ENCODE measurements around the gene CYTH3.

The CYTH3 gene

DNA sequence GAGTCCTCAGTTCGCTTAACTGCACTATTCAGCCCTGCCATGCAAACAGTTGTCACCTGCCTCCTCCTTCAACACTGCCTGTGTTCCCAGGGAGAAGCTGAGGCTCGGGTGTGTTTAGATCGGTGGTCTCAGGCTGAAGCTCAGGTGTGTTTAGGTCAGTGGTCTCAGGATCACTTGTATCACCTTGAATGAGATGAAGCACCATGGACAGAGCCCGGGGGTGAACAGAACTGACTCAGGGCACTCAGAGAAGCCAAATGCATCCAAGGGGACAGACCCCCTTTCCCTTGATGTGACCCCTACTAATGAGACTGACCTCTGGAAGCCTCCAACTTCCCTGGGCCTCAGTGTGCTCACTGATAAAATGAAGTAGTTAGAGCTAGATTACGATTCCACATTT lies 84.0 kb downstream of the CYTH3 start:
- Histone ChIP-seq H3K36me3 (ENCODE audit: control insufficient read depth, insufficient read depth, low read length) (no peaks in the 10 kb centered on the region), H3K27ac (ENCODE audit: low read depth, low read length) (no peak overlapping the region), H3K4me1 (ENCODE audit: control insufficient read depth, insufficient read depth, low read length) (no peaks in the 10 kb centered on the region), H3K9ac (ENCODE audit: low read length) (no peak overlapping the region), H3K4me3 (ENCODE audit: low read length) (no peak overlapping the region), H3K27me3 (ENCODE audit: control insufficient read depth, insufficient read depth, low read length) (no peaks in the 10 kb centered on the region)

DNA sequence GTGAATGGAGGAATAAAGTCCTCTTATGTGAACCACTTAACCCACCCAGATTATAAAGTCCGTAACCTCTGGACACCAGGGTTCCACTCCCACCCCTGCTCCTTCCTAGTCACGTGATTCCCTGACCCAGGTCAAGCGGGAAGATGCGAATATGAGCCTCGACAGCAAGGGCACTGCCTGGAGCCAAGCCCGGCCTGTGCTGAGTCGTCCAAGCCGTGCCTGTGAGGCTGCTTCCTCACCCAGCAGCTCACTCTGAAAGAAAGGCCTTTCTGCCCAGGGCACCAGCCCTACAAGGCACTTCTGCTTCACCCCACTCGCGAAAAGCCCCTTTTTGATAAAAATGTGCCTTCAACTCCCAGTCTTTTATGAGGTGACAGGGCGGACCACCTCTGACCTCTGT lies 85.8 kb downstream of the CYTH3 start:
- no peak overlapping the region for H3K9ac ChIP-seq (ENCODE audit: low read length)
- H3K27me3 ChIP-seq (ENCODE audit: control insufficient read depth, insufficient read depth, low read length): no peaks in the 10 kb centered on the region
- no peak overlapping the region for H3K27ac ChIP-seq (ENCODE audit: low read depth, low read length)
- H3K4me1 ChIP-seq (ENCODE audit: control insufficient read depth, insufficient read depth, low read length): no peaks in the 10 kb centered on the region
- no peak overlapping the region for H3K4me3 ChIP-seq (ENCODE audit: low read length)
- peaks cover 2% of the 10 kb centered on the region for H3K36me3 ChIP-seq (ENCODE audit: control insufficient read depth, insufficient read depth, low read length)

DNA sequence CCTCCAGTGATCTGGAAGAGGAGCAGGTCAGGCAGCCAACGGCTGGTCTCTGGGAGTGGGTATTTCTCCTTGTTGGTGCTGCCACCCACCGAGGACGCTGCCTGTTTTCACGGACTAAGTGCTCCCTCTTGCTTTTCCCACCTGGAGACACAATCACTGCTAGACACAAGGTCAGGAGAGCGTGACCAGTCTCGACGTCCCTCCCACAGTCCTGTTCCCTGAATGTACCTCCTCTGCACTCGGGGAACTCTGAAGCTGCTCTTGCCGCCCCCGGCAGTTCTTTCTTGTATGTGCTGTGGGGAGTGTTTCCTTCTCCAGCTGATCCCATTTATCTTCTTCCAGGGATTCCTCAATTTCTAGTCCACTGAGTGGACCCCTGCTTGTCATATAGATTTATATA lies 89.4 kb downstream of the CYTH3 start:
- H3K27me3 ChIP-seq (ENCODE audit: control insufficient read depth, insufficient read depth, low read length): no peaks in the 10 kb centered on the region

DNA sequence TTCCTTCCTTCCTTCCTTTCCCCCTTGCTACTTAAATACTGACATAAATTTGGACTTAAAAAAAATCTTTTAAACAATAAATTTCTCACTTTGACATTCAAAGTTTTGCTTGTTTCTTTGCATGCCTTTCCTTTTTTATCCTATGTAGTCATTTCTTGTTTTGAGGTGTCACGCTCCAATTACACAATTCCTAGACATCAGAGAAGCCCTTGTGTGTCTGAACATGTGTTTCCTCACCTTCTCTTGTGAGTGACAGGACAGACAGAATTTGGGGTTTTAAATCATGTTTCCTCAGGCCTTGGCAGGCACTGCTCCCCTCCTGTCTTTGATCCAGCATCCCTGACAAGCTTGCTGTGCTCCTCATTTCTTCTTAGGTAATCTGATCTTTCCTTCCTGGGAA lies 91.3 kb downstream of the CYTH3 start:
- no peak overlapping the region for H3K4me3 ChIP-seq (ENCODE audit: low read length)
- peaks cover 2% of the 10 kb centered on the region for H3K36me3 ChIP-seq (ENCODE audit: control insufficient read depth, insufficient read depth, low read length)
- no peak overlapping the region for H3K27ac ChIP-seq (ENCODE audit: low read depth, low read length)
- peaks cover 5% of the 10 kb centered on the region for H3K4me1 ChIP-seq (ENCODE audit: control insufficient read depth, insufficient read depth, low read length)
- H3K9ac ChIP-seq (ENCODE audit: low read length): no peak overlapping the region
- no peaks in the 10 kb centered on the region for H3K27me3 ChIP-seq (ENCODE audit: control insufficient read depth, insufficient read depth, low read length)

More for the DNA sequence above, 89.4 kb downstream of the CYTH3 start:
- Histone ChIP-seq H3K9ac (ENCODE audit: low read length) (no peak overlapping the region), H3K36me3 (ENCODE audit: control insufficient read depth, insufficient read depth, low read length) (peaks cover 2% of the 10 kb centered on the region), H3K27ac (ENCODE audit: low read depth, low read length) (no peak overlapping the region), H3K4me1 (ENCODE audit: control insufficient read depth, insufficient read depth, low read length) (peaks cover 5% of the 10 kb centered on the region), H3K4me3 (ENCODE audit: low read length) (no peak overlapping the region)

DNA sequence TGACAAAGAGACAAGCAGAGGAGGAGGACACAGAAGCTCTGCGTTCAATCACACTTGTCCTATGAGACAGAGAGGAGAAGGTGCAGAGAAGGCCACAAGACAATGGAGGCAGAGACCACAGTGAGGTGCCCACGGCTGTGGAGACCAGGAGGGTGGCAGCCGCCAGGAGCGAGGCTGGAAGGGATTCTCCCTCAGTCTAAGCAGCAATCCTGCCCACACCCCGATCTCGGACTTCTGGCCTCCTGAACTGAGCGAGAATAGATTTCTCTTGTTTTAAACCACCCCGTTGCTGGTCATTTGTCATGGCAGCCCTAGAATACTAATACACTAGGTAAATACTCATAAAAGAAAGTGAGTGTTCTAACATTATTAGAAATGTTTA lies 92.1 kb downstream of the CYTH3 start:
- peaks cover 2% of the 10 kb centered on the region for H3K36me3 ChIP-seq (ENCODE audit: control insufficient read depth, insufficient read depth, low read length)
- H3K27ac ChIP-seq (ENCODE audit: low read depth, low read length): no peak overlapping the region
- no peak overlapping the region for H3K9ac ChIP-seq (ENCODE audit: low read length)
- H3K27me3 ChIP-seq (ENCODE audit: control insufficient read depth, insufficient read depth, low read length): no peaks in the 10 kb centered on the region
- H3K4me1 ChIP-seq (ENCODE audit: control insufficient read depth, insufficient read depth, low read length): peaks cover 5% of the 10 kb centered on the region
- H3K4me3 ChIP-seq (ENCODE audit: low read length): no peak overlapping the region

DNA sequence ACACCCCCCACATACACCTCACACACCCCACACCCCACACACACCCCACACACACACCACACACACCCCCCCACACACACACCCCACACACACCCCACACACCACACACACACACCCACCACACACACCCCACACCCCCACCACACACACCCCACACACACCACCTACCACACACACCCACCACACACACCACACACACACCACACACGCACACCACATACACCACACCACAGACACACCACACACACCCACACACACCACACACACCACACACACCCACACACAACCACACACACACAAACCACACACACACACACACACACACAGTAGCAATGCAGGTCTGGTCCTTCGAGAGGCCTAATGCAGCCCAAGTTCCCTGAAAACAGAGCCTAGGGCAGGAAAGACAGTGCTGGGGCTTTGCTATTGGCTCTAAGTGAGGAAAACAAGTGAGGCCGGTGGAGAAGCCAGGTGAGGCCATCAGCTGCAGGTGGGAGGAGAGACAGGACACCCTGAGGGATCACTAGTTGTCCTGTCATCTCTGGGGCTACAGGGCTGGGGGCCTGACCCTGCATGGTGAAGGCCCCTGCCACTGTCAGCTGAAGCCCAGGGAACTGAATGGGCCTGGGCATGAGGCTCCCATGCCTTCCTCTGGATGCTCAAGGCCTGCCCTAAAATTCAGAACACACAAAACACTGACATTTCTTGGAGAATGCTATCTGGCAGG lies 92.6 kb downstream of the CYTH3 start:
- peaks cover 5% of the 10 kb centered on the region for H3K4me1 ChIP-seq (ENCODE audit: control insufficient read depth, insufficient read depth, low read length)
- H3K27me3 ChIP-seq (ENCODE audit: control insufficient read depth, insufficient read depth, low read length): no peaks in the 10 kb centered on the region
- H3K4me3 ChIP-seq (ENCODE audit: low read length): no peak overlapping the region
- H3K9ac ChIP-seq (ENCODE audit: low read length): no peak overlapping the region
- H3K27ac ChIP-seq (ENCODE audit: low read depth, low read length): no peak overlapping the region
- H3K36me3 ChIP-seq (ENCODE audit: control insufficient read depth, insufficient read depth, low read length): peaks cover 2% of the 10 kb centered on the region

DNA sequence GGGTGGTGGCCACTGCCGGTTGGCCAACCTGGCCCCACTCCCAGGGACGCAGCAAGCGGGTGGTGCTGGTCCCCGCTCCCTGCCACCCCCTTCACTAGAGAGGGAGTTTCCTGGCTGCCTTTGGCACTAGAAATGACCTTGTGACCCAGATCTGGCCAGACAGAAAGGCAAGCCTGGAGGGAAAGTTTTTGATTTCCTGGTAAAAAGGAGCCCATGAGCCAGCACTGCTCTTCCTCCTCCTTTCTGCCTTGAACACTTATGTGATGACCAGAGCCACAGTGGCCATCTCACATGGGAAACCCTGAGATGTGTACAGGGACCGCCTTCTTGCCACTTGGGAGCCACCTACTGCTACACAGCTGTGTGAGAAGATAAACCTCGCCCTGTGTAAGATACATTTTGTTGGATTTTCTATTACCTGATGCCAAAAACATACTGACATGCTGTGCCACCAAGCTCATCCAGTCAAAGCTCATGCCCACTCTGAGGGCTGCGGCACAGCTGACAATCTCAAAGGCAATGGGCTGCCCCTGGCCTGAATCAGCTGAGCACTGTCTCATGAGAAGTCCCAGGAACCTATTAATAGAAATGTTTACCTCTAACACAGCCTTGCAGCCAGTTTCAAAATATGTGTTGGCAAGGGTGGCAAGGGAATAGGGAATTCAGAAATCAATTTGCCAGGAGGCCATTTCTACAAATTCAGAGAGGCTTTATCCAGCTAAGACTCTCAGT lies 94.0 kb downstream of the CYTH3 start:
- H3K27ac ChIP-seq (ENCODE audit: low read depth, low read length): no peak overlapping the region
- no peak overlapping the region for H3K9ac ChIP-seq (ENCODE audit: low read length)
- H3K27me3 ChIP-seq (ENCODE audit: control insufficient read depth, insufficient read depth, low read length): no peaks in the 10 kb centered on the region
- H3K36me3 ChIP-seq (ENCODE audit: control insufficient read depth, insufficient read depth, low read length): peaks cover 2% of the 10 kb centered on the region
- H3K4me1 ChIP-seq (ENCODE audit: control insufficient read depth, insufficient read depth, low read length): peaks cover 5% of the 10 kb centered on the region
- H3K4me3 ChIP-seq (ENCODE audit: low read length): no peak overlapping the region

DNA sequence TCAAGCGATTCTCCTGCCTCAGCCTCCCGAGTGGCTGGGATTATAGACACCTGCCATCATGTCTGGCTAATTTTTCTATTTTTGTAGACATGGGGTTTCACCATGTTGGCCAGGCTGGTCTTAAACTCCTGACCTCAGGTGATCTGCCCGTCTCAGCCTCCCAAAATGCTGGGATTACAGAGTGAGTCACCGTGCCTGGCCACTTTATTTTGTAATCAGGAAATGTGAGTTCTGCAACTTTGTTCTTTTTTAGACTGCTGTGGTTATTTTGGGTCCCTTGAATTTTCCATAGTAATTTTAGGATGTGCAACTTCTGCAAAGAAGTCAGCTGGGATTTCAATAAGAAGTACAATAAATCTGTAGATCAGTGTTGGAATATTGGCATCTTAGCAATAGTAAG lies 96.8 kb downstream of the CYTH3 start:
- Histone ChIP-seq H3K4me1 (ENCODE audit: control insufficient read depth, insufficient read depth, low read length) (peaks cover 5% of the 10 kb centered on the region), H3K4me3 (ENCODE audit: low read length) (no peak overlapping the region), H3K27me3 (ENCODE audit: control insufficient read depth, insufficient read depth, low read length) (no peaks in the 10 kb centered on the region), H3K36me3 (ENCODE audit: control insufficient read depth, insufficient read depth, low read length) (no peaks in the 10 kb centered on the region), H3K9ac (ENCODE audit: low read length) (no peak overlapping the region), H3K27ac (ENCODE audit: low read depth, low read length) (no peak overlapping the region)

DNA sequence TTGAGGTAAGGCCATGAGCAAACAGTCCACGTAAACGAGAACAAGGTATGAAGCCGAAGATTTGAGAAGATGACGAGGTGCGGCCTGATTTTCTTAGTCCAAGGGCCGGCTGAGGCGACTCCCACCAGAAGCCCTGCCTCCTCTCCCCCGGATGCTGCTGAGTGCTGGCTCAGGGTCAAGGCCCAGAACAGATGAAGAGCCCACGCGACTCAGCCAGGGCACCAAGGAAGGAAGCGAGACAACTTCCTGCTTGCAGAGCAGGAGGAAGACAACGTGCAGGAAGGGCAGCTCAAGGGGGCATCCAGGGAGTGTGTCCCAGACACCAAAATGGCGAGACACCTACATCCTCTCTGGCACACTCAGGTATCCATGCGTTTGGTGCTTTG lies 99.5 kb downstream of the CYTH3 start:
- no peak overlapping the region for H3K9ac ChIP-seq (ENCODE audit: low read length)
- peaks cover 4% of the 10 kb centered on the region for H3K36me3 ChIP-seq (ENCODE audit: control insufficient read depth, insufficient read depth, low read length)
- no peak overlapping the region for H3K4me3 ChIP-seq (ENCODE audit: low read length)
- no peaks in the 10 kb centered on the region for H3K4me1 ChIP-seq (ENCODE audit: control insufficient read depth, insufficient read depth, low read length)
- no peak overlapping the region for H3K27ac ChIP-seq (ENCODE audit: low read depth, low read length)
- H3K27me3 ChIP-seq (ENCODE audit: control insufficient read depth, insufficient read depth, low read length): no peaks in the 10 kb centered on the region

DNA sequence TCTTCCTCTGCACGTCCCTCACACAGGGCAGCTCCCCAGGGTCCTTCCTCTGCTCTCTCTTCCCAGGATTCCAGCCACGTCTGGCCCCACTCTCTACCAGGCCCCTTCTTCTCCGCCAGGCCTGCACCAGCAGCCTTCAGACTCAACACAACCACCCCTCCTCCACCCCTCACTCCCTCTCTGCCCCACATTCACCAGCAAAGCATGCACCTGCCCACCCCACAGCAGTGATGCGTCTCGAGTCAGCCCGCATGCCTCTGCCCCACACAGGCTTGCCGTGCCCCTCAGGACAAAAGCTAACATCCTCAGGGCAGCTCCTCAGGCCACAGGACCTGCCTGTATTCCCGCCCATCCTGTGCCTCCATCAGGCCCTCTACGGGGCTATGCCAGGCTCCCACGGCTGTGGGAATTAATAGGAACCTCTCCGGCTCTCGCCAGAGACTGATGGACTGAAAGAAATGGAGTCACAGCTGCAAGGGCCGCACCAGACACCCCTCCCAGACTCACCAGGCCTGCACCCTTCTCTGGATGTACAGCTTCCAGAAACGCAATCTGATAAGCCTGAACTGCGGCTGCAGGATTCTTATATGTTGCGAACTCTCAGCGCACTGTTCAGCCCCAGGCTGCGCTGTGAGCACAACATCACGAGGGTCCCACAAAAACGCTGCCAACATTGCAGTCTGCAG lies 100.1 kb downstream of the CYTH3 start:
- Histone ChIP-seq H3K27ac (ENCODE audit: low read depth, low read length) (no peak overlapping the region), H3K4me1 (ENCODE audit: control insufficient read depth, insufficient read depth, low read length) (no peaks in the 10 kb centered on the region), H3K9ac (ENCODE audit: low read length) (no peak overlapping the region), H3K36me3 (ENCODE audit: control insufficient read depth, insufficient read depth, low read length) (peaks cover 4% of the 10 kb centered on the region), H3K4me3 (ENCODE audit: low read length) (no peak overlapping the region), H3K27me3 (ENCODE audit: control insufficient read depth, insufficient read depth, low read length) (no peaks in the 10 kb centered on the region)

DNA sequence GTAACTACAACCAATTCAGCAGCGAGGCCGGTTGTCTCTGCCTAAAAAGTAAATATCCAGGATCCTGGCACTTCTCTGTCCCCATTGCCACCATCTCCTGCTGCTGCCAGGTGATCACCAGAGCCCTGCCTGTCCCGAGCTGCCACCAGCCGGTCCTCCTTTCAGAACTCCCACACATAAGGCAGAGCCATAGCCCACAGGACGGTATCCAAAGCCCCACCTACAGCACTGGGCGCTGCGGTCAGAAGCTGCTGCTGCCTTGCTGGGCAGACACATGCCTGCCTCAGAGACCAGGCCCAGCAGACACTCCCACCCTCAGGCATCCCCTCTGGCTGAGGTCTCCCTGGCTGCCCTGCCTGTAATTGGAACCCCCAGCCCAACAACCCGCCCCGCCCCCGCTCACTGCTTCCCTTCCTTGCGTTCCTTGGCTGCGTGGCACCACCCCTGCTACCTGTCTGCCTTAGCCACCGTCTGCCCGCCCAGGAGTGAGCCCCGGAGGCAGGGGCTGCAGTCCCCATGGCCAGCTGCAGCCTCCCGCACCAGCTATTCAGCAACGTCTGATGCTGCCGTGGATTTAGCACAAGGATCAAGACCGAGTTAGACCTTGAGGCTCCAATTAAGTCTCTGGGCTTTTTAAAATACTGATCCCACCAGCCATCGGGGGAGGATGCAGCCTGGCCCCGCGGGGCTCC lies 100.7 kb downstream of the CYTH3 start:
- no peak overlapping the region for H3K9ac ChIP-seq (ENCODE audit: low read length)
- H3K4me1 ChIP-seq (ENCODE audit: control insufficient read depth, insufficient read depth, low read length): no peaks in the 10 kb centered on the region
- H3K27me3 ChIP-seq (ENCODE audit: control insufficient read depth, insufficient read depth, low read length): no peaks in the 10 kb centered on the region
- H3K36me3 ChIP-seq (ENCODE audit: control insufficient read depth, insufficient read depth, low read length): peaks cover 4% of the 10 kb centered on the region
- H3K4me3 ChIP-seq (ENCODE audit: low read length): no peak overlapping the region
- H3K27ac ChIP-seq (ENCODE audit: low read depth, low read length): no peak overlapping the region
